Fibroblast of skin of left biceps (primary cell): ENCODE results near the gene GKN1.
"Not testable (repeated sequence)": the region's sequence is repeated elsewhere in the genome, so short reads cannot be mapped to it uniquely, and the experiment has no call there.

Experiments used
- DNase-seq, 2 experiments: peaks; one replicate each; pipeline ENCODE4 v3.0.0-alpha.2; 2013; ENCODE audit warnings: low read depth in 2 of 2

GKN1 gene, protein sequence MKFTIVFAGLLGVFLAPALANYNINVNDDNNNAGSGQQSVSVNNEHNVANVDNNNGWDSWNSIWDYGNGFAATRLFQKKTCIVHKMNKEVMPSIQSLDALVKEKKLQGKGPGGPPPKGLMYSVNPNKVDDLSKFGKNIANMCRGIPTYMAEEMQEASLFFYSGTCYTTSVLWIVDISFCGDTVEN

DNA sequence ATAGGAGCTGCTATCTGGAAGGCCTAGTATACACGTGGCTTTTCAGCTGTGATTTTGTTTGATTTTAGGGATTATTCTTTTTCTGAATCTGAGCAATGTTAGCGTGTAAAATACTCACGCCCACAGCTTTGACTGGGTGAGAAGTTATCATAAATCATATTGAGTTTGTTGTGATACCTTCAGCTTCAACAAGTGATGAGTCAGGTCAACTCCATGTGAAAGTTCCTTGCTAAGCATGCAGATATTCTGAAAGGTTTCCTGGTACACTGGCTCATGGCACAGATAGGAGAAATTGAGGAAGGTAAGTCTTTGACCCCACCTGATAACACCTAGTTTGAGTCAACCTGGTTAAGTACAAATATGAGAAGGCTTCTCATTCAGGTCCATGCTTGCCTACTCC lies at the start of gene GKN1:
Gene GKN1 (plus strand): TSS at position 386 of the 400 bp plus-strand sequence. CDS start 42 bp downstream, outside the sequence.
- no peak for DNase-seq

DNA sequence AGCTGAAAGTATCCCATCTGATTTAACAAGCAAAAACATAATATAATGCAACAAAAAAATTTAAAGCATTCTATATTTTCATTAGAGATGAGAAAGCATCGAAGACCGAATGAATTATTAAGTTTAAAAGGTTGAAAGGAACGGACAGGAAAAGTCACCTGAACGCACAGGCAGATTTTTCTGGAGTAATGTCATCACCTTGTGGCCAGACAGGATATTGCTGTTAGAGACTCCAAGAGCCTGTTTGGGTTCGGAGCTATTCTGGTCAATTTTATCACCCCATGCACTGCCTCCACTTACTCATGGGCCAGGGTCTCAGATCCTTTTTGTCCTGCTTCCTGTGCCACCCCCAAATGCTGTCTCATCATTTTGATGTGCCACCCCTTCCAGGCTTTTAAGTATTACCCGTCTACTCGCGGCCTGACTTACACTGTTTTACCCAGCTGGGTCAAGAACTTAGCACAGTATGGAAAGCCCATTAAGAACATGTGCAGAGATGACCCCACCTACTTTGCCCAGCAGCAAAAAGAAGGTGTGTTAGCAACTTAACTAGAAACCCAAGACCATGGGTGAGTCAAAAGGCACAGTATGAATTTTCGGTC lies 49.0 kb upstream of the GKN1 start:
- no peak for DNase-seq

DNA sequence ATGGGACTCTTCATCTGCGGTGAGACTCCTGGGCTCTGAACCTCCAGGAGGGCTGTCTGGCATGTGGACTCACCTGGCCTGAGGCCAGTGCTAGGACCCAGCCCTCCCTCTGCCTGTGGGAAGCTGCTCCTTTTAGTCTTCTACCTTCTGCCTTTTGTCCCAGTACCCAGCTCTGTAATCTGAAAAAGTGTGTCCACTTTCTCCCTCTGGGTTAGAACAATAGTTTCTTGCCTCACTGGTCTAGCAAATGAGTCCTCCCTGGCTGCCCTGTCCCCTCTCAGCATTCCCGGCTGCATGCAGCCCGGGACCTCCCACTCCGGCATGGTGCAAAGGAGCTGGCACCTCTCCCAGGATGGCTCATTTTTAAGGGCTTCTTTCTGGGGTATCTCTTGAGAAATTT lies 47.6 kb upstream of the GKN1 start:
- no peak for DNase-seq

DNA sequence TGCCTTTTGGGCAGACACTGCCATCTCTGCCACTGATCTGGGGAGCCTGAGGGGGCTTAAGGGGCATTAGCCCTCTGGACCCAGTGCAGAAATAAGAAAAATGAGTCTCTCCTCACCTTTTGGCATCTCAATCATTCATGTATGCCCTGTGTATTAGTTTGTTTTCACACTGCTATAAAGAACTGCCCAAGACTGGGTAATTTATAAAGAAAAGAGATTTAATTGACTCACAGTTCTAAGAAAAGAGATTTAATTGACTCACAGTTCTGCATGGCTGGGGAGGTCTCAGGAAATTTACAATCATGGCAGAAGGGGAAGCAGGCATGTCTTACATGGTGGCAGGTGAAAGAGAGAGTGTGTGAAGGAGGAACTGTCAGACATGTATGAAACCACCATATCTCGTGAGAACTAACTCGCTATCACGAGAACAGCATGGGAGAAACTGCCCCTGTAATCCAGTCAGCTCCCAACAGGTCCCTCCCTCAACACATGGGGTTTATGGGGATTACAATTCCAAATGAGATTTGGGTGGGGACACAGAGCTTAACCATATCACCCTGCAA lies 43.2 kb upstream of the GKN1 start:
- DNase-seq, result no peak

DNA sequence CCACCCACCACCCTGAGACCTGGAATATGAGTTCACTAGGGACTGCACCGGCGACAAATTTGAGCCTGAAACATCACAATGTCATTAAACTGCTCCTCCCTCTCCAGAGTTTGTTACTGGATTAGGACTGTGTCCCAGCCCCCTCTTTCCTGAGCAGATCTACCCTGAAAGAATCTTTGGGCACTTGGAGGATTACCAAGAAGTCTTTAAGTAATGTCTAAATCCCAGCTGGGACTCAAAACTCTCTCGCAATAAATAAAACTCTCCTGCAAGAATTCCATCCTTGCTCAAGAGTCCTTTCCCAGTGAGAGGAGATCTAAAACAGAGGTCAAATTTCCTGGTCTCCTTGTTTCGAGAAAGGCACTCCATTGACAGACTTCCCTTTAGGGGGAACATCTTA lies 42.6 kb upstream of the GKN1 start:
- peak in 1 of 2 experiments; percentile 33 for DNase-seq

DNA sequence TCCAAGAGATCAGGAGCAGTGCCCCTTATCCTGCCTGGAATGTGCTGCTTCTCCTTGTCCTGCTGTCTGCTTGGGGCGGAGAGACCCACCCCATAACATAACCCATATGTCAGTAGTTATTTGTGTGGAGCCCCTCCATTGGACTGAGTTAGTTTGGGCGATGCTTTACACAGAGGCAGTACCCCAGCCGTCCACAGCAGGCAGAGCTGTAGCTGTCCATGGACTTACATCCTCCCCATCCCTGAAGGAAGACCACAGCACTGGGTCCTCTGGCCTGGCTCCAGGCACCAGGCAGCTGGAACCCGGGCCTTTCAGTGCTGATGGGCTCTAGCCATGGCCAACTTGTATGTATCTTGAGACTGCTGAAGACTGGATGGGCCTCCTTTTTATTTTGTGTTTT lies 42.0 kb upstream of the GKN1 start:
- DNase-seq, result no peak

DNA sequence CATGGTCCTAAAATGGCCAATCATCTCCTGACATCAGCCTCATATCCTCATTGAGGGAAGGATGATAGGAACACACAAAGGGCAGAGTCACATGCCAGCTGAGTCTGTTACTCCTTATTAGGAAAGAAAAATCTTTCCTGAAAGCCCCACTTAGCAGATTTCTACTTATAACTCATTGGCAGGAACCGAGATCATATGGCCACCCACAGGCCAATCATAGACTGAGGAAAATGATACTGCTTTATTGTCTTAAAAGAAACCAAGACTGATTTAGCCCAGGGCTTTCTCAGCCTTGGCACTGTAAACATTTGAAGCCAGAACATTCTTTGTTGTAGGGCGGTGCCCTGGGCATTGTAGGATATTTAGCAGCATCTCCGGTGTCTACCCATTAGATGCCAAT lies 40.4 kb upstream of the GKN1 start:
- no peak for DNase-seq

DNA sequence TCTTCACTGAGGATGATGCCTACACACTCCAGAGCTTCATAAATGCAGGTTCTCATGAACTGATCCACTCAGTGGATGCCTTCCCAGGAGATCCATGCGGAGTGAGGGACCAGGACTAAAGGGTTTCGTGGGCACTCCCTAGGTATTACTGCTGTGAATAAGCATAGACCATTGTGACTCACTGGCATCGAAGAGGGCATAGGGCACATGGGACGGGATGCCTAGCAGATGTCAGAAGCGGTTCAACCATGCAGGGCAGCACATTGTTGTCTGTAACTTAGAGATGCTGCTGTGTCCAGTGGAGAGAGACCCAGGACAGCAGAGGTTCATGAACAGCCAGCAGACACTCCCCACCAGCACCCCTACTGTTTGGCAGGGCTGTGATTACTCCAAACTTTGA lies 39.0 kb upstream of the GKN1 start:
- DNase-seq, result no peak

DNA sequence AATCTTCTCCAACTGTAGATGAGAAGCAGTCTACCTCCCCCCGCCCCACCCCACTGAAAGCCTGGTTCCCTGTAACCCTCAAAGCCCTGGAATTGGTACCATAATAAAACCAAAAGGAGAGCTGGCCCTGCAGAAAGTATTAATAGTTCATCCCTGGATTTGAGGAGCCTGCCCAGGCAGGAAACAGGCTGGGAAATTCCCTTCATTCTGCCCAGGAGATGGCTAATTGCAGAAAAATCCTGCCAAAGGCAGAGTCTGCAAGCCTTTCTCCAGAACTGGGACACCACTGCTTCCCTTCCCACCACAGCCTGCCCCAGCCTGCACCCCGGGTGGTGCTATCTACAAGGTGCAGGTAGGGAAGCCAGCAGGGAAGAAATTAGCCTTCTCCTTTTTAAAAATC lies 38.0 kb upstream of the GKN1 start:
- peak in 1 of 2 experiments; percentile 9 for DNase-seq

DNA sequence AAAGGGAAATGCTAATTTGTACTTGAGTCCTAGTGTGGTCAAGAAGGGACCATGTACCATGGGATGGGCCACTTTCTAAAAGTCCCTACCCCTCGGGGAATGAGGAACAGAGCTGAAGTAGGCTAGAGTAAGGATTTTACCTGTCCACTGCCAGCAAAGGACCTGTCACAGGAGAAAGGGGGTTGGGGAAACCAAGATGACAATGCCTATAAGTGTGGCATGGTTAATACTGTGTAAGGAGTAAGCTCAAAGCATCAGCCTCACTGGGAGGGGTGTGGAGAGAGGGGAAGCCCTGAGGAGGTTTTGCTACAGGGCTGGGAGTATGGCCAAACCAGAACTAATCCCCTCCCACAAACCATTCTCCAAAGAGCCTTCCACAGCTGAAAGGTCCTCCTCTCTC lies 37.5 kb upstream of the GKN1 start:
- DNase-seq, result no peak

DNA sequence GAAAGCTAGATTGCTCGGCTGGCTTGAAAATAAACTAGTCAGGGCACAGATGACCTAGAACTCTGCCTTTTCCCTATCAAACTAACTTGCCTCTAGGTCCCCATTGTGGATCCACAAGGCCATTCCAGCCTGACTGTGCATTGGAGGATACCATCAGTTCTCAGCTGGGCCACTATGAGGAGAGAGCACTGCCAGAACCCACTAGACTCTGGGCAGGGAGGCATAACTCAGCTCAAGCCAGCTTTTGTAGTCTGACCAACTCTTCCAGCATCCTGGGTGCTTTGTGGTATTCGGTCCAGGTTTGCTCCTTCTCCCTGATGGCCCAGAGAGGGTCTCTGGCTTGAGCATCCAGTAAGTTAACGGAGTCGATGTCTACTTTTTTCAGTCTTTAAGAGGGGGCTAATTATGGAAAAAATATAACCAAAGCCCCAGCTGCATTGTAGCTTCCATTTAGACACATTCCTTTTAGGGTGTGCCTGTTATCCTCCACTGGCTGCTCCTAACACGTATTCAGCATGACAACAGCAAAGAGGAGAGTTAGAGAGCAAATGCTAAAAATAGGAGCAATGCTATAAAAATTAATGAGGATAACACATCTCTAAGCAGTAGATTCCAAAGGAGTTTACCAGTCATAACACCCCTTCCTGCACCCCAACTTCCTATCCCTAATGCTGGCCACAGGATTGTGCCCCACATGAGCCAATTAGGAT lies 36.9 kb upstream of the GKN1 start:
- DNase-seq, result no peak

DNA sequence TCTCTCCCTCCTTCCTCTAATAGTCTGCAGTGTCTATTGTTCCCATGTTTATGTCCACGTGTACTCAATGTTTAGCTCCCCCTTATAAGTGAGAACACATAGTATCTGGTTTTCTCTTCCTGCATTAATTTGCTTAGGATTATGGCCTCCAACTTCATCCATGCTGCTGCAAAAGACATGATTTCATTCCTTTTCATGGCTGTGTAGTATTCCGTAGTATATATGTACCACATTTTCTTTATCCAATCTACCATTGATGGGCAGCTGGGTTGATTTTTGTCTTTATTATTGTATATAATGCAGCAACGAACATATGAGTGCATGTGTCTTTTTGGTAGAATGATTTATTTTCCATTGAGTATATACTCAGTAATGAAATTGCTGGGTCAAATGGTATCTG lies 35.5 kb upstream of the GKN1 start:
- DNase-seq, result no peak

DNA sequence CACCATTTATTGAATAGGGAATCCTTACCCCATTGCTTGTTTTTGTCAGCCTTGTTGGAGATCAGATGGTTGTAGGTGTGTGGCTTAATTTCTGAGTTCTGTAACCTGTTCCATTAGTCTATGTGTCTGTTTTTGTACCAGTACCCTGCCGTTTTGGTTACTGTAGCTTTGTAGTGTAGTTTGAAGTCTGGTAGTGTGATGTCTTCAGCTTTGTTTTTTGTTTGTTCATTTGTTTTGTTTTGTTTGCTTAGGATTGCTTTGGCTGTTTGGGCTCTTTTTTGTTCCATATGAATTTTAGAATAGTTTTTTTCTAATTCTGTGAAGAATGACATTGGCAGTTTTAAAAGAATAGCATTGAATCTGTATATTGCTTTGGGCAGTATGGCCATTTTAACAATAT lies 34.5 kb upstream of the GKN1 start:
- no peak for DNase-seq

DNA sequence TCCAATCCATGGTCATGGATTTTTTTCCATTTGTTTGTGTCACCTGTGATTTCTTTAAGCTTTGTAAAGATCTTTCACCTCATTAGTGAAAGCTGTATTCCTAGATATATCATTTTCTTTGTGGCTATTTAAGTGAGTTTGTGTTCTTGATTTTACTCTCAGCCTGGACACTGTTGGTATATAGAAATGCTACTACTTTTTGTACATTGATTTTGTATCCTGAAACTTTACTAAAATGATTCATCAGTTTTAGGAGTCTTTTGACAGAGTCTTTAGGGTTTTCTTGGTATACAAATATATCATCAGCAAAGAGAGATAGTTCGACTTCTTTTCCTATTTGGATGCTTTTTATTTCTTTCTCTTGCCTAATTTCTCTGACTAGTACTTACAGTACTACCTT lies 34.1 kb upstream of the GKN1 start:
- no peak for DNase-seq

DNA sequence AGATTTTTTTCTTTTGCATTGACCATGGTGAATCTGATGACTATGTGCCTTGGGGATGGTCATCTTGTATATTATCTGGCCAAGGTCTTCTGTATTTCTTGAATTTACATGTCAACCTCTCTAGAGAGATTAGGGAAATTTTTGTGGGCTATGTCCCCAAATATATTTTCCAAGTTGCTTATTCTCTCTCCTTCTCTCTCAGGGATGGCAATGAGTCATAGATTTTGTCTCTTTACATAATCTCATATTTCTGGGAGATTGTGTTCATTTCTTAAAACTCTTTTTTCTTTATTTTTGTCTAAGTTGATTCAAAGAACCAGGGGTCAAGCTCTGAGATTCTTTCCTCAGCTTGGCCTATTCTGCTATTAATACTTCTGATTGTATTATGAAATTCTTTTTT lies 31.6 kb upstream of the GKN1 start:
- DNase-seq, result no peak

DNA sequence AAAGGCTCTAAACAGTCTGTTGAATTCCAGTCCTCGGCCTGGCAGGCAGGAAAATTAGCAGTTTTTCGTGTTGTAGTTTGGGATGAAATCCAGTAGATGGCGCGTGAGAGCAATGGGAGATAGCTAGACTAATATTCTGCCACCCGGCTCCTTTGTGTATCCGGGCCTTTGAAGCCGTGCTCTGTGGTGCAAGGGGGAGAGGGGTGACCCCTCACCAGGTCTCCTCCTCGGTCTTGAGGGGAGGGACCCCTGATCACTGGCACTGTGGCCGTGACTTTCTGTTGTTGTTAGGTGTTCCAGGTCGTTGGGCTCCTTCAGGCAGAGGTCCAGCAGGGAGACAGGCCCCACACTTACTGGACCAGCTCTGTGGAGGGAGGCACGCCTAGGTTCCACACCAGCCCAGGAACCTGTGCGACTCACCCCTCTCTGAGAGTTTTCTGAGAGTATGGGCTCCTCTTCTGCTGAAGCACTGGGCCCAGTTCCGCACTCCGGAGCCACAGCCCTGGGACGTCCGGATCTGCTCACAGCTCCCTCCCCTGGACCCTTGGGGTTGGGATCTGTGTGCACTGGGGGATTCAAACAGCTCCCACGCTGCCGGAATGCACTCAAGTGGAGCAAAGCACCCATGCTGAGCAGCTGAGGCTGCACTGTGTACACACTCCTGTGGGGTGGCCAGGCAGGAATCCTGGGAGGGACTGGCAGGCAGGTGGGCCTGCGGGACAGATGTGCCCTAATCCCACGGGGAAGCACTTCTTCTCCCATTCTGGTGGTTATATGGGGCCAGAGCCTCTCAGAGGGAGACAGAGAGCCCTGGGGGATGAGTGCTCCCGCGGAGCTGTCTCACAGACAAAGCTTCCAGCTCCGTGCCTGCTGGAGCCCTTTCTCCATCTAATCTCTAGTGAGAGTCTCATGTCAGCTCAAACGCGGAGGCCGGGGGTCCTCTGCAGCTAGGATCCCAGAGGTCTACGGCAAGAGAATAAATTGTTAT lies 30.6 kb upstream of the GKN1 start:
- peak; percentile 23 to 33 for DNase-seq

DNA sequence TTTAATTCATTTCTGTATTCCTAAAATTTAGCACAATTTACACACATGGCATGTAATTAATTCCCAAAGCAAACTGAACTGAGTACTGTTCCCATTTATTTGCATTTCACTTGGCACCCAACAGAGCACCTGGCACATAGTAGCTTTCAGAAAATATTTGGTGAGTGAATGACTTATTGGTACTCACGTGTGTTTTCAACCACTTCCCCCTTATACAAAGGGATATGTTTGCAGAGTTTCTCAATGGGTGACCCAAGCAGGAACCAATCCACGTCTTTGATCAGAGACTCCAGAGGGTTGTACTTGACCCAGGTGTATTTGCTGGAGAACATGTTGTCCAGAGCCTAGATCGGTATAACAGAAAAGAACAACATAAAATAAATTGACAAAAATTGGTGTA lies 28.3 kb upstream of the GKN1 start:
- DNase-seq, result no peak

DNA sequence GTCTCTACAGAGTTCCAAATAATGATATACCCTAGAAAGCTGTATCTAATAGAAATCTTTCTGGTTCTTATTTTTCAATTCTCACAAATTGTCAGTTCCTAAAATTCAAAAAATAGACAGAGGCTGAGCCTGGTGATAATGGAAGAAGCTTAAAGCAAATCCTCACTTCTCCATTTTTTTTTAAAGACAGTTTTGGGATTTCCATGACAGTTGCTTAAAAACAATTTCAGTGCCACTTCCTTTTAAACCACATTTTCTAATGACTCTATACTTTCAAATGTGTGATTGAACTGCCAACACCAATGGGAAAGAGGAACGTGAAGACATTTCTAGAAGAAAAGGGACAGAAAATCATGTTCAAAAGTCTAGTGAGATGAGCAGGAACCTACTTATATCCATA lies 25.7 kb upstream of the GKN1 start:
- DNase-seq, result no peak

DNA sequence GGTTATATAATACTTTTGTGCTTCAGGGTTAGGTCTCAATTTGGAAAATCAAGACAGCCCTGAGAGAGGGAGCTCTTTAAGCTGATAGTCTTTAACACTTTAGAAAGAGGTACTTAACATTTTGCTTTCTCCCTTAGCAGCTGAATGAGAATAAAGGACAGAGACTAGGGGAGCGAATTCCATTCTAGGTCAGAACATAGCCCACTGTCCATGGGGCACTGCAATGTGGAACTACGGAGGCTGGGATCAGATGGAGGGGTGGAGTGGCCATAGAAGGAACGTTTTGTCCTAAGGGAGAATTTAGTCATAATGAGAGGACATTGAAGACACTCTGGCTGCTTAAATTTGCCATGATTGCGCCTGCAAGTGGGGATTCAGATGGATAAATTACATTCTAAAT lies 22.5 kb upstream of the GKN1 start:
- no peak for DNase-seq

DNA sequence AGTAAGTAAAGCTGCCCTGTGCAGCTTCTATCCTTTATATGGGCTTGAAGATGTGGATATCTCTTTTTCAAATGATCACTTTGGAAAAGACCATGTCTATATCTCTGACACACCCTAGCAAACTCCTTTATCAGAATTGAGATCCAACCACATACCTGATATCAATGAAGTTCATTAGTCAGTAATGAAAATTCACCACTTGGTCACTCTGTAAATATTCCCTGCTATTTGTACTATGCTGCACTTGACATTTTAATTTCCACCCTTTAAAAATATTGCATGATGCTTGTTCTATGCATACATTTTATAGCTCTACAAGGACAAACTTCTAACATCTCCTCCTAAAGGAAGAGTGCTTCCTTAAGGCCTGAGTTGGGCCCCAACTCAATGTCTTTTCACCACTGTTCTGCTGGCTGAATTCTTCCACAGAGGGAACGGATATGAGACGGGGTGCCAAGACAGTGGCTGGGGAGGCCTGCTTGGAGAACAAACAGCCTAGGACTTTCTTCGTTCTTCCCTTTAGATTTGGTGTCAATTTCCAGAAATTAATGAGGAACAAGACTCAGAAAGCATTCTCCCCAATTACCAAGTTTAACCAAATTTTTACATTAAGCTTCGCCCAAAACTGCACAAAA lies 21.4 kb upstream of the GKN1 start, which contains the start of gene GKN2:
Gene GKN2 (minus strand): TSS at position 7 of the 635 bp plus-strand sequence. CDS start 32 bp downstream, outside the sequence.
- DNase-seq, result no peak

DNA sequence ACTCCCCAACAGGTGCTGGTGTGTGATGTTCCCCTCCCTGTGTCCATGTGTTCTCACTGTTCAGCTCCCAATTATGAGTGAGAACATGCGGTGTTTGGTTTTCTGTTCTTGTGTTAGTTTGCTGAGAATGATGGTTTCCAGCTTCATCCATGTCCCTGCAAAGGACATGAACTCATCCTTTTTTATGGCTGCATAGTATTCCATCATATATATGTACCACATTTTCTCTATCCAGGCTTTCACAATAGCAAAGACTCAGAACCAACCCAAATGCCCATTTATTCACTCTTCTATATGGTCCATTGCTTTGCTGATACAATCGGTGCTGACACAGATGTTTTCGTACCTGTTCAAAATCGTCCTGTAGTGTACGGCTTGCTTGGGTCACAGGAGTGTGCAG lies 19.0 kb upstream of the GKN1 start:
- DNase-seq, result not testable (repeated sequence)
